Endothelial cell of umbilical vein (primary cell): Measurements from ENCODE around the gene TTI1. TPM values are rescaled to one million over a fixed set of nuclear protein-coding genes. Genes with fewer than 3 reads are reported as not detected.

Experiments used
- BruUV-seq: library from RNA; stranded (reverse); fragments of 400-500 nt; replicated peaks from 2 replicates; lab custom pipeline; 2021; lab: Mats Ljungman, UMichigan
- CTCF ChIA-PET: fragments of 300-600, 350-600 bp; sonication (Branson Sonifier 250); formaldehyde crosslinking; loops from one replicate; lab custom pipeline; 2021; ENCODE audit warnings: antibody characterized with exemption, inconsistent platforms; lab: Charles Lee
- POLR2A ChIA-PET: fragments of 300-600, 350-600 bp; sonication (Branson Sonifier 250); formaldehyde crosslinking; loops from one replicate; lab custom pipeline; 2021; ENCODE audit warnings: antibody characterized with exemption, inconsistent platforms; lab: Charles Lee
- DNase-seq: peaks from one replicate; pipeline ENCODE4 v3.0.0-alpha.2; 2011; ENCODE audit warnings: low read depth, low spot score
- FAIRE-seq: peaks from 2 replicates; lab custom pipeline; 2011; peaks lifted over from hg19 to GRCh38; lab: Jason Lieb, UNC
- H2AFZ ChIP-seq: 2 replicates; pipeline ENCODE4 v1.6.0; 2012; ENCODE audit warnings: low read depth, low read length, control low read depth, inconsistent platforms
- H3K27ac ChIP-seq: 2 replicates; pipeline ENCODE4 v1.5.1; 2011; ENCODE audit warnings: low read depth, mild to moderate bottlenecking, control low read depth, low read length, moderate library complexity; ENCODE audit not compliant: insufficient read depth
- H3K27me3 ChIP-seq, 2 experiments: 2 replicates each; pipeline versions ENCODE4 v1.6.0 to v1.6.1; 2011; ENCODE audit warnings: low read length in 2 of 2, mixed read lengths in 1 of 2; ENCODE audit not compliant: control insufficient read depth in 2 of 2, insufficient read depth in 2 of 2
- H3K36me3 ChIP-seq, 2 experiments: 2 replicates in 1 of 2; 3 replicates in 1 of 2; pipeline ENCODE4 v1.5.1; 2011; ENCODE audit warnings: low read length in 2 of 2, mild to moderate bottlenecking in 1 of 2, moderate library complexity in 1 of 2; ENCODE audit not compliant: control insufficient read depth in 2 of 2, insufficient read depth in 2 of 2; ENCODE audit errors: extremely low read depth in 1 of 2
- H3K4me1 ChIP-seq: 3 replicates; pipeline ENCODE4 v1.5.1; 2011; ENCODE audit warnings: mild to moderate bottlenecking, low read length; ENCODE audit not compliant: control insufficient read depth, insufficient read depth; ENCODE audit errors: extremely low read depth
- H3K4me2 ChIP-seq: 2 replicates; pipeline ENCODE4 v1.6.1; 2011; ENCODE audit warnings: low read length, control low read depth, mixed read lengths; ENCODE audit not compliant: insufficient read depth
- H3K4me3 ChIP-seq, 3 experiments: fragments of 200-600 bp in 1 of 3; sonication (generic), shearing (Covaris generic) in 1 of 3; replicated peaks in 1 of 3; 2 replicates each; pipeline ENCODE4 v1.5.1; 2011 to 2016; ENCODE audit warnings: control low read depth in 3 of 3, low read length in 3 of 3, mild to moderate bottlenecking in 2 of 3, inconsistent platforms in 1 of 3, low read depth in 1 of 3, moderate library complexity in 1 of 3; ENCODE audit not compliant: insufficient read depth in 1 of 3
- H3K79me2 ChIP-seq: 2 replicates; pipeline ENCODE4 v1.6.0; 2012; ENCODE audit warnings: low read length, inconsistent platforms; ENCODE audit not compliant: control insufficient read depth, insufficient read depth
- H3K9ac ChIP-seq: replicated peaks from 2 replicates; pipeline ENCODE3; 2011; ENCODE audit warnings: low read length, control low read depth; ENCODE audit not compliant: insufficient read depth; ENCODE audit errors: extremely low read depth
- H3K9me1 ChIP-seq: replicated peaks from 3 replicates; pipeline ENCODE4 v1.6.0; 2011; ENCODE audit warnings: mild to moderate bottlenecking, low read length; ENCODE audit not compliant: control insufficient read depth, insufficient read depth; ENCODE audit errors: extremely low read depth
- H3K9me3 ChIP-seq: replicated peaks from 2 replicates; pipeline ENCODE4 v1.5.1; 2012; ENCODE audit warnings: low read length, inconsistent platforms; ENCODE audit not compliant: control insufficient read depth, insufficient read depth
- H4K20me1 ChIP-seq: replicated peaks from 2 replicates; pipeline ENCODE3; 2011; ENCODE audit warnings: mild to moderate bottlenecking, low read length; ENCODE audit not compliant: control insufficient read depth, insufficient read depth; ENCODE audit errors: extremely low read depth
- EZH2 ChIP-seq: IDR thresholded peaks from 2 replicates; pipeline ENCODE4 v1.6.1; 2012; ENCODE audit warnings: borderline replicate concordance, low read depth, mild to moderate bottlenecking, moderate library complexity, low read length, inconsistent platforms; ENCODE audit not compliant: severe bottlenecking
- FOS ChIP-seq: IDR thresholded peaks from 2 replicates; pipeline ENCODE4 v1.6.1; 2011; ENCODE audit warnings: mild to moderate bottlenecking, low read length, moderate library complexity, borderline replicate concordance; ENCODE audit not compliant: insufficient read depth
- GATA2 ChIP-seq: IDR thresholded peaks from 2 replicates; pipeline ENCODE4 v1.7.0; 2011; ENCODE audit warnings: low read depth, mild to moderate bottlenecking, moderate library complexity, mixed read lengths, low read length; ENCODE audit not compliant: insufficient read length, insufficient read depth
- JUN ChIP-seq: IDR thresholded peaks from 2 replicates; pipeline ENCODE4 v1.6.1; 2011; ENCODE audit warnings: borderline replicate concordance, low read depth; ENCODE audit not compliant: insufficient read length, insufficient read depth
- MYC ChIP-seq: IDR thresholded peaks from one replicate; pipeline ENCODE4 v1.6.1; 2011; ENCODE audit warnings: mild to moderate bottlenecking, low read depth, low read length
- POLR2A ChIP-seq: IDR thresholded peaks from 2 replicates; pipeline ENCODE4 v1.6.1; 2012; ENCODE audit warnings: low read depth, mild to moderate bottlenecking, control low read depth, low read length
- POLR2AphosphoS5 ChIP-seq: IDR thresholded peaks from 2 replicates; pipeline ENCODE4 v1.6.1; 2012; ENCODE audit warnings: low read depth, mild to moderate bottlenecking, control low read depth, low read length, moderate library complexity; ENCODE audit not compliant: insufficient read depth
- dilution Hi-C: fragments of 300-500 bp; cut with MboI; formaldehyde crosslinking; loops from one replicate; pipeline ENCODE4 v1.15.0; 2019; ENCODE audit warnings: low sequenced_read_pairs; ENCODE audit not compliant: extremely low pct_ligation_motif_present
- intact Hi-C: fragments of 100-400 bp; cut with micrococcal nuclease; formaldehyde crosslinking; loops from one replicate; pipeline ENCODE4 v1.10.0; 2022
- polyA plus RNA-seq, 4 experiments: library from polyadenylated mRNA; depleted of rRNA in 3 of 4; stranded (reverse) in 3 of 4; unstranded in 1 of 4; fragments of >200 nt; gene quantifications; 2 replicates each; pipeline versions ENCODE4 v1.2.1 to v1.2.3, GENCODE V29; 2011 to 2012; ENCODE audit warnings: missing spikeins in 1 of 4
- total RNA-seq: library from RNA; stranded (reverse); gene quantifications from 2 replicates; pipeline ENCODE4 v1.2.3, GENCODE V29; 2021
- TF ChIP-seq, protein P1 (sequence below): IDR thresholded peaks from 2 replicates; pipeline ENCODE4 v1.6.1; 2011; ENCODE audit not compliant: insufficient read depth, insufficient read length
- TF ChIP-seq, protein P2 (sequence below), 2 donors: IDR thresholded peaks; 1 replicate in 1 of 2; 2 replicates in 1 of 2; pipeline ENCODE4 v1.5.1; 2011; ENCODE audit warnings: low read length in 2 of 2, mild to moderate bottlenecking in 2 of 2, moderate library complexity in 2 of 2, control low read depth in 1 of 2, inconsistent platforms in 1 of 2, low read depth in 1 of 2; ENCODE audit not compliant: insufficient read depth in 1 of 2; ENCODE audit errors: extremely low read depth in 1 of 2

Gene TTI1
- total and polyA plus RNA-seq, 2 donors (not counting 3 experiments of a cell fraction or from before 2014, with no cell fraction given) = 13.2 to 23.2 TPM

- no peaks in the 10 kb centered on the region for H3K79me2 ChIP-seq
- dilution Hi-C loops = no loop called here
- no peak for DNase-seq
- H3K4me2 ChIP-seq = no peak overlapping the region
- ChIA-PET POLR2A (no interaction called here), CTCF (interaction anchor here (0.5 to 1.2 kb wide), 3 partner anchors 55 to 1466 kb away, joined by 3 to 5 read pairs (median 3); no protein-coding TSS in a partner anchor)
- no peak for FAIRE-seq
- no peak overlapping the region for H2AFZ ChIP-seq
- no TSS peak for BruUV-seq
- H3K4me1 ChIP-seq = no peaks in the 10 kb centered on the region
- no peaks in the 10 kb centered on the region for H3K36me3 ChIP-seq
- H3K9ac ChIP-seq = no peak overlapping the region
- TF ChIP-seq, protein P1, sequence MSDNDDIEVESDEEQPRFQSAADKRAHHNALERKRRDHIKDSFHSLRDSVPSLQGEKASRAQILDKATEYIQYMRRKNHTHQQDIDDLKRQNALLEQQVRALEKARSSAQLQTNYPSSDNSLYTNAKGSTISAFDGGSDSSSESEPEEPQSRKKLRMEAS = no peak
- TF ChIP-seq MYC (no peak), EZH2 (no peak), POLR2A (no peak), JUN (no peak), POLR2AphosphoS5 (no peak), FOS (no peak), GATA2 (no peak)
- TF ChIP-seq, protein P2, sequence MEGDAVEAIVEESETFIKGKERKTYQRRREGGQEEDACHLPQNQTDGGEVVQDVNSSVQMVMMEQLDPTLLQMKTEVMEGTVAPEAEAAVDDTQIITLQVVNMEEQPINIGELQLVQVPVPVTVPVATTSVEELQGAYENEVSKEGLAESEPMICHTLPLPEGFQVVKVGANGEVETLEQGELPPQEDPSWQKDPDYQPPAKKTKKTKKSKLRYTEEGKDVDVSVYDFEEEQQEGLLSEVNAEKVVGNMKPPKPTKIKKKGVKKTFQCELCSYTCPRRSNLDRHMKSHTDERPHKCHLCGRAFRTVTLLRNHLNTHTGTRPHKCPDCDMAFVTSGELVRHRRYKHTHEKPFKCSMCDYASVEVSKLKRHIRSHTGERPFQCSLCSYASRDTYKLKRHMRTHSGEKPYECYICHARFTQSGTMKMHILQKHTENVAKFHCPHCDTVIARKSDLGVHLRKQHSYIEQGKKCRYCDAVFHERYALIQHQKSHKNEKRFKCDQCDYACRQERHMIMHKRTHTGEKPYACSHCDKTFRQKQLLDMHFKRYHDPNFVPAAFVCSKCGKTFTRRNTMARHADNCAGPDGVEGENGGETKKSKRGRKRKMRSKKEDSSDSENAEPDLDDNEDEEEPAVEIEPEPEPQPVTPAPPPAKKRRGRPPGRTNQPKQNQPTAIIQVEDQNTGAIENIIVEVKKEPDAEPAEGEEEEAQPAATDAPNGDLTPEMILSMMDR (IDR thresholded peaks at IDR 0.05; ENCODE audit: extremely low read depth in 1 of 2, insufficient read depth in 1 of 2, low read depth in 1 of 2, low read length in 2 of 2) = no peak
- peaks cover 0 to 3% of the 10 kb centered on the region in 2 experiments for H3K27me3 ChIP-seq
- intact Hi-C loops = no loop called here
- no peak overlapping the region for H3K27ac ChIP-seq
- no peaks in the 10 kb centered on the region for H3K9me3 ChIP-seq
- H4K20me1 ChIP-seq = no peaks in the 10 kb centered on the region
- no peaks in the 10 kb centered on the region for H3K9me1 ChIP-seq
- H3K4me3 ChIP-seq = no peak overlapping the region
Observed at GRCh38 chr20:37937686-37938085, 95.6 kb downstream of the TTI1 start.
